ENCODE data around the gene VGLL4.

DNA sequence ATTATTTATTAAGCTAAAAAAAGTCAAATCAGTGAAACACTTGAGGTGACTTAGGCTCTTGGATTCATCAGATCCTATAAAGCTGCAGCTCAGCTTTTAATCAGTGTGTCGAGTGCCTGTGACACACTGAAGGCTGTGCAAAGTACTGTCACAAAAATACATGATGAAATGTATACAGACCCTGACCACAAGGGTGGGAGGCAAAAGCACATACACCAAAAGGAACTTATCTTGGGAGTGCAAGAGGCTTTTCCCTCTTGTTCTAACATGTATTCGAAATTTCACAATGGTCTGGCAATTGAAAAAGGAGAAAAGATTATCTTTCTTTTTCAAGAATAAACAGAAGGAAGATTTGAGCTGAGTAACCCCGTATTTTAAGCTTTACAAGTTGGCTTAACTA, 35.9 kb downstream of the VGLL4 start:
- TF ChIP-seq, protein P1, sequence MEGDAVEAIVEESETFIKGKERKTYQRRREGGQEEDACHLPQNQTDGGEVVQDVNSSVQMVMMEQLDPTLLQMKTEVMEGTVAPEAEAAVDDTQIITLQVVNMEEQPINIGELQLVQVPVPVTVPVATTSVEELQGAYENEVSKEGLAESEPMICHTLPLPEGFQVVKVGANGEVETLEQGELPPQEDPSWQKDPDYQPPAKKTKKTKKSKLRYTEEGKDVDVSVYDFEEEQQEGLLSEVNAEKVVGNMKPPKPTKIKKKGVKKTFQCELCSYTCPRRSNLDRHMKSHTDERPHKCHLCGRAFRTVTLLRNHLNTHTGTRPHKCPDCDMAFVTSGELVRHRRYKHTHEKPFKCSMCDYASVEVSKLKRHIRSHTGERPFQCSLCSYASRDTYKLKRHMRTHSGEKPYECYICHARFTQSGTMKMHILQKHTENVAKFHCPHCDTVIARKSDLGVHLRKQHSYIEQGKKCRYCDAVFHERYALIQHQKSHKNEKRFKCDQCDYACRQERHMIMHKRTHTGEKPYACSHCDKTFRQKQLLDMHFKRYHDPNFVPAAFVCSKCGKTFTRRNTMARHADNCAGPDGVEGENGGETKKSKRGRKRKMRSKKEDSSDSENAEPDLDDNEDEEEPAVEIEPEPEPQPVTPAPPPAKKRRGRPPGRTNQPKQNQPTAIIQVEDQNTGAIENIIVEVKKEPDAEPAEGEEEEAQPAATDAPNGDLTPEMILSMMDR (optimal IDR thresholded peaks at IDR 0.05 in 1 of 3, IDR thresholded peaks at IDR 0.05 in 1 of 3, conservative IDR thresholded peaks at IDR 0.05 in 1 of 3; ENCODE audit: extremely low read depth in 1 of 3, insufficient read depth in 2 of 3, low read length in 3 of 3): no peak
- TF ChIP-seq EZH2 (IDR thresholded peaks at IDR 0.05; ENCODE audit: low read length): no peak

All from keratinocyte (primary cell).